HG03159 (cell line): ENCODE measurements around the gene EPN1.

Source experiments
- ATAC-seq: cut with Tn5 transposase; IDR thresholded peaks from one replicate; pipeline ENCODE4 v1.9.1; 2021; ENCODE audit warnings: mild to moderate bottlenecking, moderate library complexity; ENCODE audit not compliant: unreplicated experiment

Gene EPN1

DNA sequence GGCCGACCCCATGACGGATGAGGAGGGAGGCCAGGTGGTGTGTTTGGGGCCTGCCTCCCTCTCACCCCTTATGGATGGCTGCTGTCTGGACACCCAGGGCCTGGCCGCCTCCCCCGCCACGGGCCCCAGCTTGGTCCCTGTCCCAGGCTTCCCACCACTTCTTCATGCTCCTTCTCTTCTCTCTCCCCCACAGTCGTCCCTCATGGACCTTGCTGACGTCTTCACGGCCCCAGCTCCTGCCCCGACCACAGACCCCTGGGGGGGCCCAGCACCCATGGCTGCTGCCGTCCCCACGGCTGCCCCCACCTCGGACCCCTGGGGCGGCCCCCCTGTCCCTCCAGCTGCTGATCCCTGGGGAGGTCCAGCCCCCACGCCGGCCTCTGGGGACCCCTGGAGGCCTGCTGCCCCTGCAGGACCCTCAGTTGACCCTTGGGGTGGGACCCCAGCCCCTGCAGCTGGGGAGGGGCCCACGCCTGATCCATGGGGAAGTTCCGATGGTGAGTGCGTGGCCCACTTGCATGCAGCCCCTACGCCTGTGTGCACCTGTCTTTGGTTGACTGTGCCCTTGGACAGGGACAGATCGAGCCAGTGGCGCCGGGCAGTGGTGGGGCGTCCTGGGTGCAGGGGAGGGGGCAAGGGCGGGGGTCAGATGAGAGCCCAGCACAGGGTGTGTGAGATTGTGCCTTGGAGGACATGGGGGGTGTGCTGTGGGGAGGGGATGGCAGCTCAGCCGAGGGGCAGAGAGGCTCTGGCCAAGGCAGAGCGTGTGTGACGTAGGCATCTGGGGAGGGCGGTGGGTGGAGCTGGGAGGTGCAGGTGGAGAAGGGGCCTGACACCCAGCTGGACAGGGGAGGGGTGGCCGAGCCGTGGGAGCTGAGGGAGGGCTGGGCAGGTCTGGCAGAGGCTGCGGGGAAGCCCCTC, 16.8 kb downstream of the EPN1 start:
- no peak for ATAC-seq

DNA sequence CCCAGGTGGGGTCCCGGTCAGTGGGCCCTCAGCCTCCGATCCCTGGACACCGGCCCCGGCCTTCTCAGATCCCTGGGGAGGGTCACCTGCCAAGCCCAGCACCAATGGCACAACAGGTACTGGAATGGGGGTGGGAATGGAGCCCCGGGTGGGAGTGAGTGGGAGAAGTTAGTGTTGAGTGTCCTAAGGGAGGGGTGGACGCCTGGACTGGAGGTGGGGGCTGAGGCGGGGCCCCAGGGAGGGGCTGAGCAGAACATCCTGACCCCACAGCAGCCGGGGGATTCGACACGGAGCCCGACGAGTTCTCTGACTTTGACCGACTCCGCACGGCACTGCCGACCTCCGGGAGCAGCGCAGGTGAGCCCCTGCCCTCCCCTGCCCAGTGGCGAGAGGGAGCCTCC, 17.7 kb downstream of the EPN1 start:
- no peak for ATAC-seq

DNA sequence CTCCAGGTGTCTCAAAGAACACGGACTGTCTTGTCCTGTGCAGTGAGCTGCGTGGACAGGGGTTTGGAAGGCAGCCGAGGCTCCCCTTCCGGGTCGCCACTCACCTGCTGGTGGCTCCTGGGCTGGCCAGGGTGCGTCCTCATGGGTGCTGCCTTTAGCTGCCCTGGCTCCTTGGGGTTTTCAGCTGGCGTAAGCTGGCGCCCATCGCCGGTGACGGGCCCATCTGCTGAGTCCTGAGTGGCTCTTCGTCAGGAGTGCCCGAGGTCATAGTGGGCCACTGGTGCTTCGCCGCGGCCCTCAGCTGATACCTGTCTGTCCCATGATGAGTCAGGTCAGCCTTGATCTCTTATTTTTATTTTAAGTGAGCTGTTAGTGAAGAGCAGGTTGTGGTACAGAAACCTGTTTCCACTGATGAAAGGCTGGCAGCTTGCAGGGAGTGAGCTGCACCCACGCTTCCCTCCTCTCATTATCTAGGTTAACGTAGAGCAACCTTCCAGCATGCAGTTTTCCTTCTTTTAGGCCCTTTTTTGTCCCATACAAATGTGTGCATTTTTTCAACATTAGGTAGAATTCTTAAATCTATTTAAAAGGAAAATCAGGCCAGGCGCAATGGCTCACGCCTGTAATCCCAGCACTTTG, 18.4 kb downstream of the EPN1 start:
- no peak for ATAC-seq

DNA sequence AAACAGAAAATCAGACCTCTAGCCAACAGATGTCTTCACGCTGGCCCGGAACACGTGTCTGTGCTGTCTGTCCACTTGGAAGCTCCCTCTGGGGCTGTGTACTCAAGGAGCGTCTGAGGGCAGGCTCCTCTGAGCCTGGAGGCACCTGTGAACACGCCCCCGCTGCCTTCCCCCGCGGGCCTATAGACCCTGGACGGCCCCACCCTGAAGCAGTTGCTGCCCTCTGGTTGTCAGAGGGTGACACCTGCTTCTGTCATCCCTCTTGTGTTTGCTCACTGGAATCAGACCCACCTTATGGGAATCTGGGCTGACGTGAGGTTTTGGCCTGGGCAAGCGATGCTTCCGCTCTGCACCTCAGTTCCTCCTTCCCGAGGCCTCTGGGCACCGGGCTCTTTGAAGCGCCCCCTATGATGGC, 19.2 kb downstream of the EPN1 start:
- ATAC-seq = no peak

DNA sequence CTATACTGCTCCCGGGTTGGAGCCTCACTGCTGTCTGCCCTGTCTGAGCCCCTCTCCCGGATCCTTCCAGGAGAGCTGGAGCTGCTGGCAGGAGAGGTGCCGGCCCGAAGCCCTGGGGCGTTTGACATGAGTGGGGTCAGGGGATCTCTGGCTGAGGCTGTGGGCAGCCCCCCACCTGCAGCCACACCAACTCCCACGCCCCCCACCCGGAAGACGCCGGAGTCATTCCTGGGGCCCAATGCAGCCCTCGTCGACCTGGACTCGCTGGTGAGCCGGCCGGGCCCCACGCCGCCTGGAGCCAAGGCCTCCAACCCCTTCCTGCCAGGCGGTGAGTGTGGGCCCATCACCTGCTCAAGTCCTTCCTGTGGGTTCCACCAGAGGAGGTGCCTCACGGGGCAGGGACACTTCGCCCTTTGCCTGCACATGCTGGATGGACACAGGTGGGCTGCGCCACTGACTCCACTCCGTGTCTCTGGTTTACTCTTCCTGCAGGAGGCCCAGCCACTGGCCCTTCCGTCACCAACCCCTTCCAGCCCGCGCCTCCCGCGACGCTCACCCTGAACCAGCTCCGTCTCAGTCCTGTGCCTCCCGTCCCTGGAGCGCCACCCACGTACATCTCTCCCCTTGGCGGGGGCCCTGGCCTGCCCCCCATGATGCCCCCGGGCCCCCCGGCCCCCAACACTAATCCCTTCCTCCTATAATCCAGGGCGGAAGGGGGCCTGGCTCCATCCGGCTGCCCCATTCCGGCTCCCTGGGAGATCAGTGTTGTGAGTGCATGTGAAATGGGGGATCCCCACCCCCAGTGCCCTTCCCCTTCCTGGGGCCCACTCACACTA, 19.8 kb downstream of the EPN1 start:
- ATAC-seq = no peak

DNA sequence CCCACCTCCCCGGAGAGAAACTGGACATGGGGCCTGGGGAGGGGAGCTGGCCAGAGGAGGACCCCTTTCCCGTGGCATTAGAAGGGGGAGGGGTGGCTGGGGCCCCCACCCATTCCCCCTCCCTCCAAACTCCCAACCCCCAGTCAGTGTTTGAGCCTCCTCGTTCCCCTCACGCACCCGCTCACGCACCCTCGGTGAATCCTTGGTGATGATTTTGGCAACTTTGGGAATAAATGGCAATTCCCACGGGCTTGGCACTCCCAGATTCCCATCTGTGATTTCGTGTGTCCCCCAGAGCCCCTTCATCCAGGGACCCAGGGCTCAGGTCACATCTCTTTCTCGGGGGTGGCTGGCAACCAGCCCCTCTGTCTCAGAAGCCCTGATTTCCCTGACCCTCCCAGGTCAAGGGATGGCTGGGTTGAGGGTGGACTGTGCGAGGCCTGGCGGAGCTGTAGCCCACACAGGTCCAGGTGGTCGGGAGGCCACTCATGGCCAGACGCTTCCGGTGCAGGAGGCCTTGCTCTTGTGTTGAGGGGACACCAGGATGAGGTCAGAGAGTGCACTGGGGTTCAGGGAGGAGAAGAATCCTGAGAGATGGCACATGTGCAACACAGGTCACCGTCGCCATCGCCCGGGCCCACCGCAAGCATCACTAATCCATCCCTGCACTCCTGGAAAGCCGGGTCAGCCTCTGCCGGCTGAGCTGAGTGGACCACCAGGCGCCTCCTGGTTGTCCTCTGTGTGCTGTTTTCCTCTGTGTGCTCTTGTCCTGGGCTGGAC, 20.7 kb downstream of the EPN1 start:
- no peak for ATAC-seq

DNA sequence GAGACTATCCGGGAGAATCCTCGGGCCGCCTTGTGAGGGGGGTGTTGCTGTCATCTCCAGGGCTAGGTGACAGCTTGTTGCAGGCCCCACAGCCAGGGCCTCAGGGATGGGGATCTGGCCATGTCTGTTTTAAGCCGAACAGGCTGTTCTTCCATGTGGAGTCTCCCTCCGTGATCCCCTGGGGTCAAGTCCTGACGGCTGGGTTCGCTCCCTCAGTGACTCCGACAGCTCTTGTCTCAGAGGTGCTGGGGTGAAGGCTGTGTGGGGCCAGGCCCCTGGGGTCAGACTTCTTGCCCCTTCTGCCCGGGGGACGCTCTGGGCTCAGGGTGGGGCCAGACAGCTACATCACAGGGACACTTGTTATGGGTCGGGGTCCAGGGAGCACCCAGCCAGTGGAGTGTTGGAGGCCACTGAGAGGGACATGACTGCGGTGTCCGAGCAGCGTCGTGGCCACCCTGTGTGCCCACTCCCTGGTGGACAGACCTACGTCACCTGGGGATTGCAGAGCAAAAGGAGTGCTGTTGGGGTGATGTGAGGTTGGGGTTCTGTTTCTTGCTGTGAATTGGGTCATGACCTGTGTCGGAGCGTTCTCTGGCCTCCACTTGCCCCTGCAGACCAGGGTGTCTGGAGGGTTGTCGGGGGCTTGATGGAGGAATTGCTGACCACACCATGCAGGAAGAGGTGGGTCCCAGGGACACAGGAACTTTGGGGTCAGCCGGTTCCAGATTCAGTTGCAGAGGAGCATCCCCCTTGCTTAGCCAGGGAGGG, 21.5 kb downstream of the EPN1 start:
- no peak for ATAC-seq

DNA sequence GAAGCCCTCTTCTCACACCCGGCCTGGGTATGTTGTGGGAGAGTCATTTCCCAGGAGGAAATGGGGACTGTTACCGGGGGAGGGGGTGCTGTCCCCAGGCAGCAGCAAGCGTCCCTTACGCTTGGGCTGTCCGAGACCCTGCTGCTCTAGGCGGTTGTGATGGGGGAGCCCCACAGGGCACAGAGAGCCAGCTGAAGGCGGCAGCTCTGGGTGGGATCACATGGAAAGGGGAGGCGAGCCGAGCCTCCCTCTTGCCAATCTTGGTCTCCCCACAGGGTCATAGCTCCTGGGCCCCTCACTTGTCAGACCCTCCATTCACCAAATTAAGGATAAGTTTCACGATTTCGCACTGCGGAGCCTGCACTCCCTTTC, 22.0 kb downstream of the EPN1 start:
- no peak for ATAC-seq

DNA sequence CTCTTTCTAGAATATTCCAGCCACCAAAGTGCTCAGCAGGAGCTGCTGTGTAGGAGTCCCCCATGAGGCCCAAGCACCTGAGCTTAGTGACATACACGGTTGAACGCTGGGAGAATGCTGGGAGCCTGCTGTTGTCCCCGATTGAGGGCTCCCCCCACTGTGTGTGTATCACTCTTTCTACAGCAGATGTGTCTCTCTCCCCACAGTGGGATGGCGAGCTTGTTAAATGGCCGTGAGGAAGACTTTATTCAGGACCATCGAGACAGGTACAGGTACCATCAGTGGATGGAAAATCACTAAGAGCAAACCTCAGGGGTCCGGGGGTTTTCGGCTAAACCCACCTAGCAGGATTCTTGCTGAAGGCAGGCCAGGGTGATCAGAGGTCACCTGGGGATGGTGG, 22.7 kb downstream of the EPN1 start:
- ATAC-seq = no peak

DNA sequence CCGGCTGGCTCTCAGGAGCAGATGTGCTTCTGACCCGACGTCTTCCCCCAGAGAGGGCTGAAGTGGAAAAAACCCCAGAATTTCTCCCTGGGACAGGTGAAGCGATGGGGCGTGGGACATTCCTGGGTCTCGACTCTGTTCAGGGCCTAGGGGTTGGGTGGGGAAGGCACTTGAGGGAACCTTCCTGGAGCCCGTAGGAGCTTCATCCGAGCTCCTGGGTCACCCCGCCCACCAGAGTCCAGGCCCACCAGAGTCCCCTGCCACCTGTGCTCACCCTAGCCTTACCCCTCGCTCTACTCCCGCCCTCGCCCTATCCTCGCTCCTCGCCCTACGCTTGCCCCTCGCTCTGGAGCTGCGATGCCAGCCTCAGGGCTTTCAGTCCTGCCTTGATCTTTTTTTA, 23.2 kb downstream of the EPN1 start:
- ATAC-seq = no peak

DNA sequence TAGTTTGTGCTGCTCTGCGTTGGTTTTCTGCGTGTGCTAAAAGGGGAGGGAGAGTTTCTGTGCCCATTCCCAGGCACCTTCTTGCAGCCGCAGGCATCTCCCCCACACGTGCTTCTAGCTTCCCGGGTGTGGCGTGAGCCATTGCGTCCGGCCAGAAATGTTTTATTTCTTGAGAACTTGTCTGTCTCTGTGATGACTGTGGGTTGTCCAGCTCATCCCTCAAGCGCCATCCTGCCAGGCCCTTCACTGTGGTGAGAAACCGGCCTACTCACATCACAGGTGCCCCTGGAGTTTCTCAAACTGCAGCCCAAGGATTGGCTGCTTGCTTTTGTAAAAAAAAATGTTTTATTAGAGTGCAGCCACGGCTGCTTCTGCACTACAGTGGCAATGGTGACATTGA, 24.2 kb downstream of the EPN1 start:
- ATAC-seq = no peak

DNA sequence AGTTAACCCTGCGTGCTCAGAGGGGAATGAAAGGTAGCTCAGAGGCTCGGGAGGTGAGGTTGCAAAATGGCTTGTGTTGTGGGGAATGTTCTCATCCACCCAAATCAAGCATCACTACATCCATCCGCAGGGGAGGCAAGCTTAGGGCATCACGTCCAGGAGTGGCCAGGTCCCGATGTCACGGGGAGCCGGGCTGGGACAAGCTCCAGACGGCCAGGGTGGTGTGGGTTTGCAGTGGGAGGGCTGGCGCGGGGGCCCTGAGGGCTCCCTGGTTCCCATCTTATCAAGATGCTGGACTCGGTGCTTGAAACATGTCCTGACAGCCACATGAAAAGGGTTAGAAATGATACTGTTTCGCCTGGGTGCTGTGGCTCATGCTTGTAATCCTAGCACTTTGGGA, 25.8 kb downstream of the EPN1 start:
- no peak for ATAC-seq

DNA sequence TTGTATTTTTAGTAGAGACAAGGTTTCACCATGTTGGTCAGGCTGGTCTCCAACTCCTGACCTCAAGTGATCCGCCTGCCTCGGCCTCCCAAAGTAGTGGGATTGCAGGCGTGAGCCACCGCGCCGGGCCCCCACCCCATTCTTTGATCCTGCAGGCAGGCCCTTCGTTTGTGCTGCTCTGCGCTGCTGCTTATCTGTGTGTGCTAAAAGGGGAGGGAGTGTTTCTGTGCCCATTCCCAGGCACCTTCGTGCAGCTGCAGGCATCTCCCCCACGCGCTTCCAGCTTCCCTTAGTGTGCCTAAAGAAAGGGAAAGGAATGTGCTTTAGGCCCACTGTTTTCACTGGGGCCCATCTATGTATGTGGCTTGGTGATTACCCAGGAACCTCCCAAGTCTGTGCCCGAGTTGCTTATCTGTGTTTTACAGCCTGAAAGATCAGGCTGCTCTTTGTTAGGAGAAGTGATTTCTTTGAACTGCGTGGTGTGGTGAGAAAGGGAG, 27.2 kb downstream of the EPN1 start:
- ATAC-seq = no peak

DNA sequence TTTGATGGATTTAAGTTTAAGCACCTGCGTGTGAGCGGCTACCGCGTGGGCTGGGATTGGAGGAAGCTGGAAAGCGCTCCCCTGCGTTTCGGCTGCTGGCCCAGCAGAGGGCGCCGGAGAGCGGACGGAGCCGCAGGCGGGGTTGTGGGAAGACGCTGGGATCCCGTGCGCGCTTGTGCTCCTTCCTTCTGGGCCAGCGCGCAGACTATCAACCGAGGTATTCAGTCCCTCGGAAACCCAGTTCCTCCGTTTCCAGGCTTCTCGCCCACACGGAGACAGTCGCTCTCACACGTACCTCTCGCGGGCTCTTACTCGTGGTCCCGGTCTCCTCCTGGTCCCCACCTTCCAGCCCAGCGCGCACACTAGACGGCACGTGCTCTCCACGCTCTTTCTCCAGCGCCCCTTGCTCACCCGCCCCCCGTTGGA, 28.8 kb downstream of the EPN1 start:
- ATAC-seq = no peak

DNA sequence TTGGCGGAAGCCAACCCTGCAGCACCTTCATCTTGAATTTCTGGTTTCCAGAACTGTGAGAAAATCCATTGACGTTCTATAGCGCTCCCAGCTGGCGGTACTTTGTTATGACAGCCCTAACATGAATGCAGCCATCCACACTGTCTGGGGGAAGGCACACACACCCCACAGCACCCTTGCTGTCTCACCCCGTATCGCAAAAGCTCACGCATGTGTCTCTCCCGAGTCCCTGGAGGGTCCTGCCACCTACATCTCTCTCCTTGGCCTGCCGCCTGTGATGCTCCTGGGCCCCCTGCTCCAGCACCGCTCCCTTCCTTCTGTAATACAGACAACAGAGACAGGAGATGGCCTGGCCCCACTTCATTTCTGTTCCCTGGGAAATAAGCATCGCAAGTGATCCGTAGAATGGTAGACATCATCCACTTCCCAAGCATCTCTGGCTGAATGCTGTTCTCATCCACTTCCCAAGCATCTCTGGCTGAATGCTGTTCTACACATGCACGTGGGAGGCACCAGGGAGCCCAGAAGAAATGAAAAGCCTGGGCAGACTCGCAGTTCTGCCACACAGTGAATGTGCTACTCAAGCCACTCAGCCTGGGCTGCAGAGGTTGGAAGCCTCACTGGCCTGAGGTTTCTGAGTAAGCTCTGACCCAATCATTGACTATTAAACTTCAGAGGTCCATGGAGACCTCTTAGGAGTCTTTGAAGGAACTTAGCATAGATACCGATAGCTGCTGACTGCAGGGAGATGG, 29.6 kb downstream of the EPN1 start:
- ATAC-seq = no peak

DNA sequence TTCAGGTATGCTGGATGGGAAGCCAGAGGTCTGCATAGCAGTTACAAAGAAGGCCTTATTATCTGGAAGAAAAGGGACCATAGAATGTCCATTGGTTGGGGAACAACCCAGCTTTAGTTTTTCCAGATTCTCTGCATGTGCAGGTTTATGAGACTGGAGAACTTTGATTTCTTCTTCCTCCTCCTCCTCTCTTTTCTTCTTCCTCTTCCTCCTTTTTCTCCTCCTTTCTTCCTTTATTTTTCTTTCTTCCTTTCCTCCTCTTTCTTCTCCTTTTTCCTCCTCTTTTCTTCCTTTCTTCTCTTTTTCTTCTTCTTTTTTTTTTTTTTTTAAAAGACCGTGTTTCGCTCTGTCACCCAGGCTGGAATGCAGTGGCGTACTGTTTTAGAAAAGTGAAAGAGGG, 30.9 kb downstream of the EPN1 start:
- no peak for ATAC-seq

DNA sequence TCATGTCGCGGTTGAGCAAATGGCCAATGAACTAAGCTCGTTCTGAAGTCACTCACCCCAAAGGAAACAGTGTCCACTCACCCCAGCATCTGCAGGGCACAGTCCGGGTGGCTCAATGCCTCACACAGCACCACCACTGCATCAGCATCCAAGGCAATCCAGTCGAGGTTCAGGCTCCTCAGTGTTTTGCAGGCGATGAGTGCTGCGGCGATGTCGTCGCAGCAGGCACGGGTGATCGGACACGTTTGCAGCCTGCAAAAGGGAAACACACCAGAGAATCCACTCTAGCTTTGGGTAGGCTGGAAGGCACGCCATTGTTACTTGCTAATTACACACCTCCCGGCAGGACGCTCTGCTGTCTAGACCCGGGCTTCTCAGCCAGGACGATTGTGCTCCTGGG, 36.7 kb downstream of the EPN1 start:
- ATAC-seq = no peak

DNA sequence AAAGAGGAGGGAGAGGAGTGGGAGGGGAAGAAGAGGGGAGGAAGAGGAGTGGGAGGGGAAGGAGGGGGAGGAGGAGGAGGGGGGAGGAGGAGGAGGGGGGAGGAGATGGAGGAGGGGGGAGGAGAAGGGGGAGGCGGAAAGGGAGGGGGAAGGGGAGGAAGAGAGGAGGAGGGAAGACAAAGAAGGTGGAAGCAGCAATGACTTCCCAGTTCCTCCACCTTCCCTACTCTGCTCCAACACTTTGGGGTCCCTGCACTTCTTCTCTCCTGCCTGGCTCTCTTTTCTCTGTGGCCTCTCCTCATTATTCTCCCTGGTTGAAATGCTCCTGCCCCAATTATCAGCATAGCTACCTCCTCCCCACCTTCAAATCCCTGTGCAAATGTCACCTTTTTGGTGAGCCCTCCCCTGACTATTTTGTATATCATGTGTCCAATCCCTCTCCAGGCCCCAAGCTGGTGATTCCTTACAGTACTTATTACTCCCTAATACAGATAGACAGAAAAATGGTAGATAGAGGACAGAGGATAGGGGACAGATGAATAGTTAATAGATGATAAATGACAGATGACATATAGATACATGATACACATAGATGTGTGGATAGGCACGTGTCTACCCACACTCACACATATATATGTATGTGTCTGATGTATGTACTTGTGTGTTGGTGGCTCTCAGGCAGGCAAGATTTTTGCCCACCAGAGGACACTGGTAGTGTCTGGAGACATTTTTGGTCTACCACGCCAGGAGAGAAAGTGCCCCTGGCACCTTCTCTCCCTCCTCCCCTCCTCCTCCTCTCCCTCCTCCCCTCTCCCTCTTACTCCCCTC, 38.0 kb downstream of the EPN1 start:
- no peak for ATAC-seq
